ENCODE data around the gene ZNF148. TPM values are rescaled to one million over a fixed set of nuclear protein-coding genes. Genes with fewer than 3 reads are reported as not detected.

The ZNF148 gene
- total and polyA plus RNA-seq, 2 donors = 7.6 to 34.2 TPM

- Histone ChIP-seq H3K4me1 (ENCODE audit: control insufficient read depth in 2 of 2, insufficient read depth in 2 of 2, low read length in 2 of 2) (peaks cover 0 to 2% of the 10 kb centered on the region in 2 donors), H3K27ac (ENCODE audit: low read depth in 1 of 2, low read length in 1 of 2) (no peak overlapping the region), H3K27me3 (ENCODE audit: control insufficient read depth in 2 of 2, insufficient read depth in 1 of 2, low read length in 1 of 2) (no peaks in the 10 kb centered on the region), H3K36me3 (ENCODE audit: control insufficient read depth in 2 of 2, insufficient read depth in 2 of 2, low read length in 1 of 2) (peaks cover 0 to 3% of the 10 kb centered on the region in 2 donors), H3K4me3 (ENCODE audit: low read length in 2 of 2) (no peak overlapping the region), H3K9me3 (ENCODE audit: control insufficient read depth in 2 of 2, insufficient read depth in 1 of 2, low read length in 1 of 2) (no peaks in the 10 kb centered on the region)
- WGBS = 99% methylated on average over 3 of the region's 3 CpGs
- no peak for DNase-seq (ENCODE audit: low read depth in 6 of 9, low spot score in 9 of 9)
These were observed 136.4 kb downstream of the ZNF148 start for GRCh38 chr3:125238759-125239158.

- peaks cover 16 to 24% of the 10 kb centered on the region in 2 donors for H3K36me3 ChIP-seq (ENCODE audit: control insufficient read depth in 2 of 2, insufficient read depth in 2 of 2, low read length in 1 of 2)
- H3K4me3 ChIP-seq (ENCODE audit: low read length in 2 of 2) = no peak overlapping the region
- WGBS = 97% methylated on average over 6 of the region's 6 CpGs
- H3K4me1 ChIP-seq (ENCODE audit: control insufficient read depth in 2 of 2, insufficient read depth in 2 of 2, low read length in 2 of 2) = peaks cover 0 to 2% of the 10 kb centered on the region in 2 donors
- H3K27me3 ChIP-seq (ENCODE audit: control insufficient read depth in 2 of 2, insufficient read depth in 1 of 2, low read length in 1 of 2) = no peaks in the 10 kb centered on the region
- no peak overlapping the region for H3K27ac ChIP-seq (ENCODE audit: low read depth in 1 of 2, low read length in 1 of 2)
- no peaks in the 10 kb centered on the region for H3K9me3 ChIP-seq (ENCODE audit: control insufficient read depth in 2 of 2, insufficient read depth in 1 of 2, low read length in 1 of 2)
- DNase-seq (ENCODE audit: low read depth in 6 of 9, low spot score in 9 of 9) = no peak
These were observed 138.7 kb downstream of the ZNF148 start for GRCh38 chr3:125236331-125236903.

- H3K9me3 ChIP-seq (ENCODE audit: control insufficient read depth in 2 of 2, insufficient read depth in 1 of 2, low read length in 1 of 2) = no peaks in the 10 kb centered on the region
- no peak overlapping the region for H3K27ac ChIP-seq (ENCODE audit: low read depth in 1 of 2, low read length in 1 of 2)
- no peak overlapping the region for H3K4me3 ChIP-seq (ENCODE audit: low read length in 2 of 2)
- WGBS = 96% methylated on average over 1 of the region's 1 CpG
- H3K4me1 ChIP-seq (ENCODE audit: control insufficient read depth in 2 of 2, insufficient read depth in 2 of 2, low read length in 2 of 2) = peaks cover 0 to 2% of the 10 kb centered on the region in 2 donors
- peaks cover 16 to 24% of the 10 kb centered on the region in 2 donors for H3K36me3 ChIP-seq (ENCODE audit: control insufficient read depth in 2 of 2, insufficient read depth in 2 of 2, low read length in 1 of 2)
- no peak for DNase-seq (ENCODE audit: low read depth in 6 of 9, low spot score in 9 of 9)
- H3K27me3 ChIP-seq (ENCODE audit: control insufficient read depth in 2 of 2, insufficient read depth in 1 of 2, low read length in 1 of 2) = no peaks in the 10 kb centered on the region
These were observed 140.3 kb downstream of the ZNF148 start for GRCh38 chr3:125234831-125235230.

GRCh38 chr3:125232401-125232800, 142.7 kb downstream of the ZNF148 start:
- Histone ChIP-seq H3K27ac (ENCODE audit: low read depth in 1 of 2, low read length in 1 of 2) (no peak overlapping the region), H3K36me3 (ENCODE audit: control insufficient read depth in 2 of 2, insufficient read depth in 2 of 2, low read length in 1 of 2) (peaks cover 16 to 24% of the 10 kb centered on the region in 2 donors), H3K4me3 (ENCODE audit: low read length in 2 of 2) (no peak overlapping the region), H3K4me1 (ENCODE audit: control insufficient read depth in 2 of 2, insufficient read depth in 2 of 2, low read length in 2 of 2) (peaks cover 0 to 2% of the 10 kb centered on the region in 2 donors), H3K9me3 (ENCODE audit: control insufficient read depth in 2 of 2, insufficient read depth in 1 of 2, low read length in 1 of 2) (no peaks in the 10 kb centered on the region), H3K27me3 (ENCODE audit: control insufficient read depth in 2 of 2, insufficient read depth in 1 of 2, low read length in 1 of 2) (no peaks in the 10 kb centered on the region)
- WGBS = 97% methylated on average over 3 of the region's 3 CpGs
- DNase-seq (ENCODE audit: low read depth in 6 of 9, low spot score in 9 of 9) = no peak

GRCh38 chr3:125231895-125232294, 143.2 kb downstream of the ZNF148 start:
- Histone ChIP-seq H3K36me3 (ENCODE audit: control insufficient read depth in 2 of 2, insufficient read depth in 2 of 2, low read length in 1 of 2) (peaks cover 16 to 24% of the 10 kb centered on the region in 2 donors), H3K4me3 (ENCODE audit: low read length in 2 of 2) (no peak overlapping the region), H3K4me1 (ENCODE audit: control insufficient read depth in 2 of 2, insufficient read depth in 2 of 2, low read length in 2 of 2) (peaks cover 0 to 2% of the 10 kb centered on the region in 2 donors), H3K9me3 (ENCODE audit: control insufficient read depth in 2 of 2, insufficient read depth in 1 of 2, low read length in 1 of 2) (no peaks in the 10 kb centered on the region), H3K27me3 (ENCODE audit: control insufficient read depth in 2 of 2, insufficient read depth in 1 of 2, low read length in 1 of 2) (no peaks in the 10 kb centered on the region), H3K27ac (ENCODE audit: low read depth in 1 of 2, low read length in 1 of 2) (no peak overlapping the region)
- no peak for DNase-seq (ENCODE audit: low read depth in 6 of 9, low spot score in 9 of 9)
- 97% methylated on average over 3 of the region's 3 CpGs for WGBS

- H3K9me3 ChIP-seq (ENCODE audit: control insufficient read depth in 2 of 2, insufficient read depth in 1 of 2, low read length in 1 of 2) = no peaks in the 10 kb centered on the region
- WGBS = 99% methylated on average over 1 of the region's 1 CpG
- H3K4me3 ChIP-seq (ENCODE audit: low read length in 2 of 2) = no peak overlapping the region
- DNase-seq (ENCODE audit: low read depth in 6 of 9, low spot score in 9 of 9) = no peak
- peaks cover 16 to 21% of the 10 kb centered on the region in 2 donors for H3K36me3 ChIP-seq (ENCODE audit: control insufficient read depth in 2 of 2, insufficient read depth in 2 of 2, low read length in 1 of 2)
- no peak overlapping the region for H3K27ac ChIP-seq (ENCODE audit: low read depth in 1 of 2, low read length in 1 of 2)
- H3K4me1 ChIP-seq (ENCODE audit: control insufficient read depth in 2 of 2, insufficient read depth in 2 of 2, low read length in 2 of 2) = no peaks in the 10 kb centered on the region
- no peaks in the 10 kb centered on the region for H3K27me3 ChIP-seq (ENCODE audit: control insufficient read depth in 2 of 2, insufficient read depth in 1 of 2, low read length in 1 of 2)
These were observed 145.4 kb downstream of the ZNF148 start for GRCh38 chr3:125229707-125230106.

- Histone ChIP-seq H3K9me3 (ENCODE audit: control insufficient read depth in 2 of 2, insufficient read depth in 1 of 2, low read length in 1 of 2) (no peaks in the 10 kb centered on the region), H3K27me3 (ENCODE audit: control insufficient read depth in 2 of 2, insufficient read depth in 1 of 2, low read length in 1 of 2) (no peaks in the 10 kb centered on the region), H3K4me1 (ENCODE audit: control insufficient read depth in 2 of 2, insufficient read depth in 2 of 2, low read length in 2 of 2) (no peaks in the 10 kb centered on the region), H3K4me3 (ENCODE audit: low read length in 2 of 2) (no peak overlapping the region), H3K36me3 (ENCODE audit: control insufficient read depth in 2 of 2, insufficient read depth in 2 of 2, low read length in 1 of 2) (peaks cover 16 to 21% of the 10 kb centered on the region in 2 donors), H3K27ac (ENCODE audit: low read depth in 1 of 2, low read length in 1 of 2) (no peak overlapping the region)
- DNase-seq (ENCODE audit: low read depth in 6 of 9, low spot score in 9 of 9) = no peak
- 96% methylated on average over 7 of the region's 7 CpGs for WGBS
These were observed 146.0 kb downstream of the ZNF148 start for GRCh38 chr3:125229168-125229567.

GRCh38 chr3:125221831-125222230, 153.3 kb downstream of the ZNF148 start:
- no peak overlapping the region for H3K4me3 ChIP-seq (ENCODE audit: low read length in 2 of 2)
- H3K9me3 ChIP-seq (ENCODE audit: control insufficient read depth in 2 of 2, insufficient read depth in 1 of 2, low read length in 1 of 2) = no peaks in the 10 kb centered on the region
- DNase-seq (ENCODE audit: low read depth in 6 of 9, low spot score in 9 of 9) = no peak
- no peaks in the 10 kb centered on the region for H3K4me1 ChIP-seq (ENCODE audit: control insufficient read depth in 2 of 2, insufficient read depth in 2 of 2, low read length in 2 of 2)
- H3K27me3 ChIP-seq (ENCODE audit: control insufficient read depth in 2 of 2, insufficient read depth in 1 of 2, low read length in 1 of 2) = no peaks in the 10 kb centered on the region
- 89% methylated on average over 3 of the region's 3 CpGs for WGBS
- H3K36me3 ChIP-seq (ENCODE audit: control insufficient read depth in 2 of 2, insufficient read depth in 2 of 2, low read length in 1 of 2) = no peaks in the 10 kb centered on the region
- no peak overlapping the region for H3K27ac ChIP-seq (ENCODE audit: low read depth in 1 of 2, low read length in 1 of 2)

- Histone ChIP-seq H3K36me3 (ENCODE audit: control insufficient read depth in 2 of 2, insufficient read depth in 2 of 2, low read length in 1 of 2) (no peaks in the 10 kb centered on the region), H3K4me1 (ENCODE audit: control insufficient read depth in 2 of 2, insufficient read depth in 2 of 2, low read length in 2 of 2) (no peaks in the 10 kb centered on the region), H3K4me3 (ENCODE audit: low read length in 2 of 2) (no peak overlapping the region), H3K27ac (ENCODE audit: low read depth in 1 of 2, low read length in 1 of 2) (no peak overlapping the region), H3K9me3 (ENCODE audit: control insufficient read depth in 2 of 2, insufficient read depth in 1 of 2, low read length in 1 of 2) (no peaks in the 10 kb centered on the region), H3K27me3 (ENCODE audit: control insufficient read depth in 2 of 2, insufficient read depth in 1 of 2, low read length in 1 of 2) (no peaks in the 10 kb centered on the region)
- no peak for DNase-seq (ENCODE audit: low read depth in 6 of 9, low spot score in 9 of 9)
- 63% methylated on average over 7 of the region's 7 CpGs for WGBS
These were observed 154.2 kb downstream of the ZNF148 start for GRCh38 chr3:125220727-125221429.
